ENCODE results near the gene PTGES2. TPM values are rescaled to one million over a fixed set of nuclear protein-coding genes. Genes with fewer than 3 reads are reported as not detected.

Gene PTGES2
- total RNA-seq, 4 donors from 2014 or later = 54.2 to 118 (median 83.0) TPM

GRCh38 chr9:128100581-128100980 lies 26.9 kb downstream of the PTGES2 start:
- intact Hi-C loops (cut with DNase I) = loop anchor here (10.0 kb wide), 1 partner anchor 156 kb away; no protein-coding TSS in a partner anchor
- H3K36me3 ChIP-seq = peaks cover 10 to 52% (median 40%) of the 10 kb centered on the region in 3 donors
- H3K9me3 ChIP-seq = no peaks in the 10 kb centered on the region
- TF ChIP-seq POLR2A (IDR thresholded peaks at IDR 0.05) = no peak
- no peak for TF ChIP-seq CTCF (IDR thresholded peaks at IDR 0.05)
- peak overlapping the region; percentile 89 to 96 (median 92) for H3K27ac ChIP-seq
- WGBS, 2 donors = 64 to 87% methylated on average over 3 to 7 of the region's 10 CpGs
- H3K4me3 ChIP-seq = peak overlapping the region in 2 of 4 donors; percentile 49 to 65
- no peaks in the 10 kb centered on the region for H3K27me3 ChIP-seq
- H3K4me1 ChIP-seq = peaks cover 31 to 87% (median 39%) of the 10 kb centered on the region in 3 donors
- no peak for DNase-seq

GRCh38 chr9:128099932-128100491 lies 27.5 kb downstream of the PTGES2 start:
- Histone ChIP-seq H3K36me3 (peaks cover 9 to 47% (median 36%) of the 10 kb centered on the region in 3 donors), H3K4me3 (peak overlapping the region; percentile 31 to 65 (median 50)), H3K27me3 (no peaks in the 10 kb centered on the region), H3K27ac (peak overlapping the region; percentile 89 to 96 (median 92)), H3K4me1 (peaks cover 36 to 93% (median 44%) of the 10 kb centered on the region in 3 donors), H3K9me3 (no peaks in the 10 kb centered on the region)
- no peak for DNase-seq
- intact Hi-C loops (cut with DNase I) = loop anchor here (10.0 kb wide), 1 partner anchor 155 kb away; no protein-coding TSS in a partner anchor
- WGBS, 2 donors = 33 to 45% methylated on average over 7 to 10 of the region's 16 CpGs
- TF ChIP-seq CTCF (IDR thresholded peaks at IDR 0.05) (no peak), POLR2A (IDR thresholded peaks at IDR 0.05) (no peak)

GRCh38 chr9:128099231-128099931 lies 28.1 kb downstream of the PTGES2 start:
- 36 to 63% methylated on average over 6 to 11 of the region's 16 CpGs for WGBS, 2 donors
- Histone ChIP-seq H3K36me3 (peaks cover 9 to 40% (median 36%) of the 10 kb centered on the region in 3 donors), H3K4me3 (peak overlapping the region; percentile 31 to 65 (median 50)), H3K27me3 (no peaks in the 10 kb centered on the region), H3K4me1 (peaks cover 41 to 96% (median 47%) of the 10 kb centered on the region in 3 donors), H3K9me3 (no peaks in the 10 kb centered on the region), H3K27ac (peak overlapping the region; percentile 89 to 96 (median 92))
- no peak for TF ChIP-seq CTCF (IDR thresholded peaks at IDR 0.05)
- no peak for TF ChIP-seq POLR2A (IDR thresholded peaks at IDR 0.05)
- no peak for DNase-seq
- intact Hi-C loops (cut with DNase I) = no loop called here

GRCh38 chr9:128098297-128099230 lies 29.0 kb downstream of the PTGES2 start:
- intact Hi-C loops (cut with DNase I) = no loop called here
- 10 to 27% methylated on average over 19 to 21 of the region's 32 CpGs for WGBS, 2 donors
- peak overlapping the region; percentile 89 to 96 (median 92) for H3K27ac ChIP-seq
- no peaks in the 10 kb centered on the region for H3K9me3 ChIP-seq
- H3K4me1 ChIP-seq = peaks cover 45 to 96% (median 52%) of the 10 kb centered on the region in 3 donors
- H3K27me3 ChIP-seq = no peaks in the 10 kb centered on the region
- H3K36me3 ChIP-seq = peaks cover 9 to 32% (median 30%) of the 10 kb centered on the region in 3 donors
- TF ChIP-seq POLR2A (IDR thresholded peaks at IDR 0.05) (peak in 3 of 4 donors; percentile 93 to 99 (median 96)), CTCF (IDR thresholded peaks at IDR 0.05) (peak in 2 of 6 experiments; percentile 2 to 22)
- DNase-seq = peak; percentile 53
- peak overlapping the region; percentile 31 to 65 (median 50) for H3K4me3 ChIP-seq
